ENCODE measurements around the gene BEX4. TPM values are rescaled to one million over a fixed set of nuclear protein-coding genes. Genes with fewer than 3 reads are reported as not detected.

BEX4 gene
- total and polyA plus RNA-seq, 9 of the 15 experiments (the other 6 are each of a cell fraction or from before 2014, with no cell fraction given) = 74.6 to 399 (median 154) TPM

- TF ChIP-seq ELK3 (CRISPR knock-in tag; IDR thresholded peaks at IDR 0.05) (no peak), CBFB (CRISPR knock-in tag; IDR thresholded peaks at IDR 0.05) (no peak), YY1 (IDR thresholded peaks at IDR 0.05; ENCODE audit: borderline replicate concordance in 1 of 3, control insufficient read depth in 1 of 3, extremely low read depth in 1 of 3, insufficient read depth in 3 of 3, insufficient read length in 1 of 3, insufficient replicate concordance in 2 of 3, low read depth in 1 of 3, low read length in 2 of 3) (no peak), TBP (optimal IDR thresholded peaks at IDR 0.05; ENCODE audit: low read depth, low read length) (peak; percentile 21), TEAD2 (tag; IDR thresholded peaks at IDR 0.05) (no peak), STAT6 (CRISPR knock-in tag; IDR thresholded peaks at IDR 0.05) (no peak), SAFB2 (IDR thresholded peaks at IDR 0.05; ENCODE audit: borderline replicate concordance, low read depth, low read length, severe bottlenecking) (no peak), XRCC5 (IDR thresholded peaks at IDR 0.05; ENCODE audit: low read depth, low read length) (no peak), TAF1 (IDR thresholded peaks at IDR 0.05; ENCODE audit: control insufficient read depth, extremely low read depth, insufficient read depth, low read length, severe bottlenecking) (peak; percentile 39), SFPQ (IDR thresholded peaks at IDR 0.05; ENCODE audit: low read depth, low read length) (no peak), CBFA2T3 (IDR thresholded peaks at IDR 0.05) (no peak), HDAC3 (IDR thresholded peaks at IDR 0.05; ENCODE audit: borderline replicate concordance, partially characterized antibody) (no peak), L3MBTL2 (IDR thresholded peaks at IDR 0.05) (peak; percentile 58; the same call in 1 of the 2 replicates), COPS2 (conservative IDR thresholded peaks at IDR 0.05) (no peak), ARID3A (IDR thresholded peaks at IDR 0.05; ENCODE audit: borderline replicate concordance, low read depth, low read length) (no peak), ZBTB33 (CRISPR knock-in tag; IDR thresholded peaks at IDR 0.05) (no peak), KDM5B (IDR thresholded peaks at IDR 0.05; ENCODE audit: insufficient replicate concordance, low read depth, low read length) (no peak)
Observed at GRCh38 chrX:103254921-103255493, 40.1 kb downstream of the BEX4 start, which contains the start of gene TCEAL8 (continued).

Measured in K562 (cell line).